Suprapubic skin (tissue), 4 donors: ENCODE measurements around the gene WNT5B. TPM values are rescaled to one million over a fixed set of nuclear protein-coding genes. Genes with fewer than 3 reads are reported as not detected.

Experiments used
- DNase-seq, 2 donors: peaks; one replicate each; pipeline ENCODE4 v3.0.0-alpha.2; 2019; ENCODE audit warnings: low spot score in 2 of 2
- H3K27ac ChIP-seq: fragments of 200-600 bp; sonication (generic); one replicate; pipeline ENCODE4 v1.5.1; 2019
- H3K27me3 ChIP-seq: fragments of 200-600 bp; sonication (generic); one replicate; pipeline ENCODE4 v1.5.1; 2019
- H3K36me3 ChIP-seq: fragments of 200-600 bp; sonication (generic); one replicate; pipeline ENCODE4 v1.5.1; 2019
- H3K4me1 ChIP-seq: fragments of 200-600 bp; sonication (generic); one replicate; pipeline ENCODE4 v1.5.1; 2019
- H3K4me3 ChIP-seq: fragments of 200-600 bp; sonication (generic); one replicate; pipeline ENCODE4 v1.5.1; 2019; ENCODE audit warnings: mild to moderate bottlenecking
- H3K9me3 ChIP-seq: fragments of 200-600 bp; sonication (generic); one replicate; pipeline ENCODE4 v1.5.1; 2019
- CTCF ChIP-seq, 2 donors: fragments of 200-600 bp in 1 of 2; fragments of 450-650 bp in 1 of 2; sonication (generic) in 1 of 2; IDR thresholded peaks; one replicate each; pipeline ENCODE4 v1.5.1; 2016 to 2019; ENCODE audit warnings: antibody characterized with exemption in 2 of 2, mild to moderate bottlenecking in 1 of 2, moderate library complexity in 1 of 2
- EP300 ChIP-seq: sonication (generic); formaldehyde crosslinking; IDR thresholded peaks from one replicate; pipeline ENCODE4 v1.6.1; 2017; ENCODE audit warnings: antibody characterized with exemption
- POLR2A ChIP-seq, 2 donors: fragments of 450-650 bp; IDR thresholded peaks; one replicate each; pipeline ENCODE4 v1.6.1; 2017; ENCODE audit warnings: antibody characterized with exemption in 2 of 2, mild to moderate bottlenecking in 2 of 2, moderate library complexity in 2 of 2
- POLR2AphosphoS5 ChIP-seq, 3 donors: sonication (generic); formaldehyde crosslinking; IDR thresholded peaks; one replicate each; pipeline ENCODE4 v1.6.1; 2017; ENCODE audit warnings: antibody characterized with exemption in 3 of 3
- WGBS: methylation state at CpG from one replicate; pipeline ENCODE4 v1.1.5; 2018; 5-methylcytosine and 5-hydroxymethylcytosine counted together
- total RNA-seq, 4 donors: library from RNA; depleted of rRNA; stranded (reverse); fragments of >200 nt; gene quantifications; one replicate each; pipeline ENCODE4 v1.1.0, GENCODE V29; 2016

Gene WNT5B
- total RNA-seq, 4 donors from 2014 or later: 7.3 to 12.8 (median 8.3) TPM

- H3K27ac ChIP-seq: no peak overlapping the region
- TF ChIP-seq EP300: no peak
- TF ChIP-seq CTCF (IDR thresholded peaks at IDR 0.05): no peak
- TF ChIP-seq POLR2AphosphoS5 (IDR thresholded peaks at IDR 0.05): no peak
- TF ChIP-seq POLR2A (IDR thresholded peaks at IDR 0.05): no peak
- 86% methylated on average over 7 of the region's 7 CpGs for WGBS
- peaks cover 35% of the 10 kb centered on the region for H3K4me1 ChIP-seq
- H3K4me3 ChIP-seq: no peak overlapping the region
- H3K36me3 ChIP-seq: no peaks in the 10 kb centered on the region
- no peaks in the 10 kb centered on the region for H3K27me3 ChIP-seq
- no peak for DNase-seq
- no peaks in the 10 kb centered on the region for H3K9me3 ChIP-seq
Measured at GRCh38 chr12:1603269-1603993, 25.6 kb upstream of the WNT5B start.

GRCh38 chr12:1604464-1604863 lies 24.6 kb upstream of the WNT5B start:
- WGBS: 62% methylated on average over 3 of the region's 3 CpGs
- TF ChIP-seq EP300 (no peak), POLR2AphosphoS5 (IDR thresholded peaks at IDR 0.05) (no peak), POLR2A (IDR thresholded peaks at IDR 0.05) (no peak), CTCF (IDR thresholded peaks at IDR 0.05) (no peak)

GRCh38 chr12:1605129-1606020 lies 23.7 kb upstream of the WNT5B start:
- Histone ChIP-seq H3K4me3 (peak overlapping the region; percentile 51), H3K27ac (peak overlapping the region; percentile 91), H3K27me3 (no peaks in the 10 kb centered on the region), H3K36me3 (no peaks in the 10 kb centered on the region), H3K4me1 (peaks cover 44% of the 10 kb centered on the region), H3K9me3 (no peaks in the 10 kb centered on the region)
- peak; percentile 82 to 85 for DNase-seq
- TF ChIP-seq EP300 (no peak), CTCF (IDR thresholded peaks at IDR 0.05) (peak; percentile 54 to 67)
- WGBS: under 1% methylated on average over 19 of the region's 22 CpGs

More at GRCh38 chr12:1604464-1604863, 24.6 kb upstream of the WNT5B start:
- Histone ChIP-seq H3K9me3 (no peaks in the 10 kb centered on the region), H3K4me1 (peaks cover 44% of the 10 kb centered on the region), H3K27ac (no peak overlapping the region), H3K4me3 (no peak overlapping the region), H3K36me3 (no peaks in the 10 kb centered on the region), H3K27me3 (no peaks in the 10 kb centered on the region)
- no peak for DNase-seq

GRCh38 chr12:1606021-1606622 lies 22.9 kb upstream of the WNT5B start:
- peak; percentile 95 for DNase-seq
- Histone ChIP-seq H3K4me1 (peaks cover 44% of the 10 kb centered on the region), H3K27me3 (no peaks in the 10 kb centered on the region), H3K9me3 (no peaks in the 10 kb centered on the region), H3K4me3 (peak overlapping the region; percentile 51), H3K36me3 (no peaks in the 10 kb centered on the region), H3K27ac (peak overlapping the region; percentile 91)
- no peak for TF ChIP-seq POLR2A (IDR thresholded peaks at IDR 0.05)
- TF ChIP-seq POLR2AphosphoS5 (IDR thresholded peaks at IDR 0.05): peak in 1 of 3 donors; percentile 56
- WGBS: 2% methylated on average over 12 of the region's 12 CpGs

- Histone ChIP-seq H3K27ac (peak overlapping the region; percentile 13), H3K36me3 (no peaks in the 10 kb centered on the region), H3K4me3 (no peak overlapping the region), H3K27me3 (no peaks in the 10 kb centered on the region), H3K4me1 (peaks cover 36% of the 10 kb centered on the region), H3K9me3 (no peaks in the 10 kb centered on the region)
- no peak for DNase-seq
- WGBS: 70% methylated on average over 3 of the region's 3 CpGs
- TF ChIP-seq CTCF (IDR thresholded peaks at IDR 0.05) (no peak), POLR2AphosphoS5 (IDR thresholded peaks at IDR 0.05) (no peak)
Measured at GRCh38 chr12:1607940-1608712, 20.9 kb upstream of the WNT5B start.
